GM21390 (cell line): Measurements from ENCODE around the gene SPATA13.

Experiments used
- ATAC-seq: cut with Tn5 transposase; IDR thresholded peaks from one replicate; pipeline ENCODE4 v1.9.1; 2021; ENCODE audit not compliant: unreplicated experiment

The SPATA13 gene

DNA sequence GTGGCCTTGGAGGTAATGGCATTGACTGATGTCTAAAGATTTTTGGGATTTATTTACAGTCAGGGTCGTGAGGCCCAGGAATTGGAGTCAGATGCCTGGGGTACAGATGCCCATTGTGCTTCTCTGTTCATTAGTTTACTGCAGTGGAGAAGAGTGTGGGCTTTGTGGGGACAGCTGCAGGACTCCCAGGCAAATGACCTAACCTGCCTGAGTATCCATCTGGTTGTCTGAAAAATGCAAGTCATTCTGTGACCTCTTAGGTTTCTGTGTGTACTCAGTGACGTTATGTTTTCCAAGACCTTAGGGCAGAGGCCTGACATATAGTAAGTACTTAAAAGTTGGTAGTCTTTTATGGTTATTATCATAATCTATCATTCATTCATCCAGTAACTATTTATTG lies 60.5 kb downstream of the SPATA13 start:
- no peak for ATAC-seq

GRCh38 chr13:24222756-24223155 lies 62.2 kb downstream of the SPATA13 start:
- no peak for ATAC-seq

GRCh38 chr13:24223341-24224231 lies 63.1 kb downstream of the SPATA13 start:
- peak; percentile 43 for ATAC-seq

GRCh38 chr13:24224232-24224680 lies 63.7 kb downstream of the SPATA13 start:
- no peak for ATAC-seq

GRCh38 chr13:24225062-24225461 lies 64.5 kb downstream of the SPATA13 start:
- no peak for ATAC-seq

DNA sequence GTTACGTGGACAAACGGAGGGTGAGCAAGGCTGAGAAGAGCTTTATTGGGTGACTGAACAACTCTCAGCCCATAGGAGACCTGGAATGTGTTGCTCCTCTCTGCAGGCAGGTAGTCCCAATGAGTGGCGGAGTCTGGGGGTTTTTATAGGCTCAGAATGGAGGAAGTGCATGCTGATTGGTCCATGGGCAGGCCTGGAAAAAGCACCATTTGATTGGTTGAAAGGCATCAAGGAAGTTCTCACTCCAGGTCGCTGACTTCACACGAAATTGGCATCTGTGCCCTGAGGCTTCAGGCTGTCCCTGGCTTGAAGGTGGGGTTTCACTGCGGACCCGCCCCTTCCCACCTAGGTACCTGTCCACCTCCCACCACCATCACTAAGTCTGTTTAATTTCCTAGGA lies 65.4 kb downstream of the SPATA13 start:
- no peak for ATAC-seq

DNA sequence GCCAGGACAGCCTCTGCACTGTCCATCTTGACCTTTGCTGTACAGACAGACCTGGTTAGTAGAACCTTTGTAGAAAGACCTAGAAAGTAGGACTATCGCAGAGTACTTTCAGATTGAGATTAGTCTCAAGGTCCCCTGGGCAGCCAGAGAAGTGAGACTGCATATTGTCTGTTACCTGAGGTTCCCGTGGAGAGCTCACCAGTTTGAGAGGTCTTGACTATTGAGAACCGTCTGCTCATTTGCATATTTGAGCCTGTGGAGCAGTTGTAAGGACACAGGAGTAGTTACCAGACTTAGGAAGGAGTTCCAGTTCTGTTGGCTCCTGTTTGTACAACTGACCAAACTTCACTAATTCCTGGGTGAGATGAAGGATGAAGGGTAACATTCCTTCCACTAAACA lies 66.2 kb downstream of the SPATA13 start:
- no peak for ATAC-seq

DNA sequence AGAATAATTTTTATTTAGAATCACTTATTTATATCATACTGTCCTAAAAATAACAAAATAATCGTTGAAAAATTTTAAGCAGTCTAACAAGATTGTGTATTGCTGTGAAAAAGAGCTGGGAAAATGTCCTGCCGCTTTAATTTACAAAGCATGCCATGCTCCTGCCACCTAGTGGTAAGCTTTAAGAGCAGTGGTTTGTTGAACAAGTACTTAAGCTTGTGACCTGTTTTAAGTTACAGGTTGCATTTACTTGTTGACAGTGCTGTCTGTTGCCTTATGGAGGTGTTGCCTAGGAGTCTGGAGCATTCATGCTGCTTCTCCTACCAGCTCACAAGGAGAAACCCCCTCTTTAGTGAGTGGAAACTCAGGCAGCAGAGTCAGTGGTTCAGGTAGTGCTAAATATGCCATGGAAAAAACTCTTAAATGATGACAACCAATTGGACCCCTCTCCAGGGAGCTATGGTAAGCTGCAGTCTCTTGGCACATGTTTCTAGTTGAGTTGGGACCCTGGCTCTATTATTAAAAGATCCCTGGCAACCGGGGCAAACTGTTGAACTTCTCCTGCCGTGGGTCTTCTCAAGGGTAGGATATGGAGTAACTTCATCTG lies 68.4 kb downstream of the SPATA13 start:
- no peak for ATAC-seq

DNA sequence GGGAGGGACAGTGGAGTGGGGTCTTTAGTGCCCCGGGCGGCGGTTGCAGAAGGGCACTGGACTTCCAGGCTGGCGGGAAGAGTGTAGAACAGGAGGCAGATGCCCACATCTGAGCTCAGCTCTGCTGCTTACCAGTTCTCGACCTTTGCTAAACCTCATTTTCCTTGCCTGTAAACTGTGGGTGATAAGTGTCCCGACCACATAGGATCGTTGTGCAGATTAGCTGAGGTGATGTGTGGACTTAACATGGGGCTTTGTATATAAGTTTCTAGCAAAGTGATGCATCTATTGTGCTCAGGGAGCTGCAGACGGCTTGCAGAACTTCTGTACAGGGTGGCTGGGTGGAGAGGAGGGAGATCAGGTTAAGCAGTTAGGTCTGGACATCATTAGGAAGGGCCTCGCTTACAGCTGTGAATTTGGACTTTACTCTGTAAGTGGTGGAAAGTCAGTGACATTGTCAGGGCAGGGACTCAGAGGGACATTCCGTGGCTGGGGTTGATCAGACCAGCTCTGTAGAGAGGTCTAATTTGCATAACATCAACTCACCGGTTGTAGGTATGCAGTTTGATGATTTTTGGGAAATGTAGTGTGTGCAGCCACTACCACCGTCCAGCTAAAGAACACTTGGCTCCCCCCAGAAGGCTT lies 70.0 kb downstream of the SPATA13 start:
- no peak for ATAC-seq

- no peak for ATAC-seq
Measured at GRCh38 chr13:24231377-24231776, 70.9 kb downstream of the SPATA13 start.

DNA sequence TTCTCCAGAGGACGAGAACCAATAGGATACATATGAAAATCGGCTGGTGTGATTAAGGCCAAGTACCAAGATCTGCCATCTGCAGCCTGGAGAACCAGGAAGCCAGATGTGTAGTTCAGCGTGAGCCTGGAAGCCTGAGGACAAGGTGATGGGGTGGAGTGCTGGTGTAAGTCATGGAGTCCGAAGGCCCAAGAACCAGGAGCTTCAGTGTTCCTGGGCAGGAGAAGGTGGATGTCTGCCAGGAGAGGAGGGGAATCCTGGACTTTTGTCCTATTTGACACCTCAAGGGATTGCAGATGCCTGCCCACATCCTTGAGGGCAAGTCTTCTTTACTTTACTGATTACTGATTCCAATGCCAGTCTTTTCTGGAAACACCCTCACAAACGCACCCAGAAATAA lies 71.5 kb downstream of the SPATA13 start:
- no peak for ATAC-seq

- no peak for ATAC-seq
Measured at GRCh38 chr13:24232474-24232873, 72.0 kb downstream of the SPATA13 start.

GRCh38 chr13:24233351-24233901 lies 72.9 kb downstream of the SPATA13 start:
- ATAC-seq: no peak

- ATAC-seq: no peak
Measured at GRCh38 chr13:24234200-24234915, 73.8 kb downstream of the SPATA13 start.

- ATAC-seq: no peak
Measured at GRCh38 chr13:24237356-24237755, 76.8 kb downstream of the SPATA13 start.

GRCh38 chr13:24241336-24241735 lies 80.8 kb downstream of the SPATA13 start:
- ATAC-seq: no peak

DNA sequence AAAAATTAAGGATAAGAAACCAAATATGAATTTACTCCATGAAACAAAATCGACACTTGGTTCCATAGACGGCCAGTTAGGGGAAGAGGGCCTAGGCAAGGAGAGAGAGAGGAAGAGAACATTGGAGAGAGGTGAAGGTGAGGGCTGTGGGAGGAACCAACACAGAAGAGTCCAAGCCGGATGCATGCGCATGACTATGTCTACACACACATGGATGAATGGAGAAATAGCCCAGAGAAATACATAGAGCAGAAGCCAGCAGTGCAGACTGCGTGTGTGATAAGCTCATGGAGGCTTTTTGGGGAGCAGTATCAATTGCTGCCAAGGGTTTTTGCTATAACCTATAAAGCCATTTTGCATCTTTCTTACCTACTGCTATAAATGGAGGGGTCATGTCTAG lies 81.6 kb downstream of the SPATA13 start:
- no peak for ATAC-seq

GRCh38 chr13:24243302-24243701 lies 82.8 kb downstream of the SPATA13 start:
- no peak for ATAC-seq

DNA sequence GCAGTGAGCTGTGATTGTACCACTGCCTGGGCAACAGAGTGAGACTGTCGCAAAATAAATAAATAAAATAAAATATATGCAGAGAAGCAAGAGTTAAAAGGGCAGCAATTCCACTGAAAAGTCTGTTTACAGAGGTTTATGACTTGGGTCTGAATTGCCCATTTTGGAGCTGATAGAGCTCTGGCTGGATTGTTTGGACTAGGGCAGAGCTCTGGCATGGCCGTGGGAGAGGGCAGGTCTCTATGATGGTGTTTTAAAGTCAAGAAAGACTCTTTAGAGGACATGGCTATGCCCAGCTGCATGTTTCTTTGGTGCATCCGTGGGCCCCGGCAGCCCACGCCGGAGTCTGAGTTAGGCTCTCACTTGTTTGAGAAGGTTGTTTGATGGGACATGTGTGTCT lies 84.3 kb downstream of the SPATA13 start:
- no peak for ATAC-seq

GRCh38 chr13:24247016-24247415 lies 86.5 kb downstream of the SPATA13 start:
- ATAC-seq: no peak

DNA sequence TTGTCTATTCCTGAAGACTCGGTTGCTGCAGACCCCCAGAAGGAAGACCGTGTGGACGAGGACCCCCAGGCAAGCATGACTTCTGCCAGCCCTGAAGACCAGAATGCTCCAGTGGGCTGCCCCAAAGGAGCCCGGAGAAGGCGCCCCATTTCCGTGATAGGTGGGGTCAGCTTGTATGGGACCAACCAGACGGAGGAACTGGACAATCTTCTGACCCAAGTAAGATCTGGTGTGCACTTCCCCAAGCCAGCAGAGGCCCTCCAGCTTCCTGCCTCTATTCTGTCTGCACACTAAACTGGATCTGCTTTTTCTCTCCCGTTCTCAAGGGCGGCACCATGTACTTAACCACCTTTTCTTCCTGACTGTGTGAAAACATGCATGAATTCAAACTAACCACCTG lies 89.1 kb downstream of the SPATA13 start:
- ATAC-seq: no peak
